Stomach (tissue), 9 donors: ENCODE data around the gene PCLO. TPM values are rescaled to one million over a fixed set of nuclear protein-coding genes. Genes with fewer than 3 reads are reported as not detected.

Source experiments
- DNase-seq, 2 donors: peaks; one replicate each; pipeline versions ENCODE4 v3.0.0 to v3.0.0-alpha.2; 2013 to 2019
- H3K27ac ChIP-seq, 5 donors: fragments of 200-600 bp in 4 of 5; sonication (generic) in 4 of 5; one replicate each; pipeline ENCODE4 v1.5.1; 2013 to 2019; ENCODE audit warnings: mild to moderate bottlenecking in 1 of 5, moderate library complexity in 1 of 5
- H3K27me3 ChIP-seq, 3 donors: fragments of 200-600 bp; sonication (generic); one replicate each; pipeline ENCODE4 v1.5.1; 2017 to 2019; ENCODE audit warnings: mixed run types in 1 of 3
- H3K36me3 ChIP-seq, 4 donors: fragments of 200-600 bp; sonication (generic); 1 replicate in 3 of 4; 2 replicates in 1 of 4; pipeline ENCODE4 v1.5.1; 2016 to 2019
- H3K4me1 ChIP-seq, 4 donors: fragments of 200-600 bp; sonication (generic); one replicate each; pipeline ENCODE4 v1.5.1; 2016 to 2019
- H3K4me3 ChIP-seq, 4 donors: fragments of 200-600 bp; sonication (generic) in 3 of 4; one replicate each; pipeline ENCODE4 v1.5.1; 2016 to 2019; ENCODE audit warnings: mild to moderate bottlenecking in 1 of 4
- H3K9me3 ChIP-seq, 4 donors: fragments of 200-600 bp; sonication (generic); one replicate each; pipeline ENCODE4 v1.5.1; 2016 to 2019
- EP300 ChIP-seq: sonication (generic); formaldehyde crosslinking; IDR thresholded peaks from one replicate; pipeline ENCODE4 v1.6.1; 2017; ENCODE audit warnings: antibody characterized with exemption
- POLR2A ChIP-seq, 4 donors: fragments of 450-650 bp; IDR thresholded peaks; one replicate each; pipeline ENCODE4 v1.6.1; 2016; ENCODE audit warnings: antibody characterized with exemption in 4 of 4, control low read depth in 2 of 4, mild to moderate bottlenecking in 1 of 4, moderate library complexity in 1 of 4
- POLR2AphosphoS5 ChIP-seq, 3 donors: sonication (generic); formaldehyde crosslinking; IDR thresholded peaks; one replicate each; pipeline ENCODE4 v1.6.1; 2016; ENCODE audit warnings: antibody characterized with exemption in 3 of 3
- WGBS, 5 donors: extraction: QIAGEN DNeasy Blood & Tissue Kit in 3 of 5; methylation state at CpG; one replicate each; pipeline versions ENCODE4 v1.1.5 to v1.1.7; 2013 to 2018; 5-methylcytosine and 5-hydroxymethylcytosine counted together
- intact Hi-C: fragments of 100-400 bp; cut with DNase I; formaldehyde crosslinking; loops from one replicate; pipeline ENCODE4 v1.15.1; 2023; ENCODE audit warnings: low total_unique reads
- polyA plus RNA-seq, 3 donors: library from polyadenylated mRNA; stranded (reverse); fragments of 200-250 nt; gene quantifications; one replicate each; pipeline ENCODE4 v1.2.3, GENCODE V29; 2013
- total RNA-seq, 5 donors: library from RNA; depleted of rRNA; stranded (reverse); fragments of >200 nt; gene quantifications; one replicate each; pipeline versions ENCODE4 v1.1.0 to v1.2.3, GENCODE V29; 2014 to 2016
- TF ChIP-seq, protein P1 (sequence below), 7 experiments: fragments of 450-650 bp in 4 of 7; fragments of 200-600 bp in 3 of 7; sonication (generic) in 3 of 7; IDR thresholded peaks; one replicate each; pipeline ENCODE4 v1.5.1; 2016 to 2019; ENCODE audit warnings: antibody characterized with exemption in 7 of 7, control low read depth in 2 of 7, mild to moderate bottlenecking in 1 of 7
- donor health status: healthy with polysubstance abuse.
- donor health status: Bipolar disorder and iron deficiency.
- donor health status: healthy.

The PCLO gene
- total and polyA plus RNA-seq, 8 donors, result 0.31 to 8.1 (median 3.9) TPM

DNA sequence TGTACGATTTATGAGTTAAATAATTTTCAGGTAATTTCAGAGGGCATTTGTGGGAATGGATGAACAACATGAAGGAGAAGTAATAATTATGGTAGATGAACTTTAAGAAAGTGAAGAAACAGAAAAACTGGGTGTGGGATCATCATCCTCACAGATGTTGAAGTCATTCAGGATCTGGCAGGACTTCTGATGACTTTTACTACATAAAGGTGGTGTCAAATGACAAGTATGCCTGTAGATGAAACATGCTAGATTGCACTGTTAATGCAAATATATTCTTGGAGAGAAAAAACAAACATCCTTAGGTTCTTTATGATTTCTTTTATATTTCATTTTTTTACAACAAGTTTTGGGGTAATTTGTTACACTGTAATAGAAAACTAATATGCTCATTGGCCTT, 230.2 kb downstream of the PCLO start:
- intact Hi-C loops, result no loop called here
- Histone ChIP-seq H3K36me3 (no peaks in the 10 kb centered on the region), H3K9me3 (no peaks in the 10 kb centered on the region), H3K4me1 (no peaks in the 10 kb centered on the region), H3K4me3 (no peak overlapping the region), H3K27me3 (no peaks in the 10 kb centered on the region), H3K27ac (no peak overlapping the region)
- DNase-seq, result no peak
- WGBS, 5 donors, result 75 to 92% (median 90%) methylated on average over 1 of the region's 1 CpG
- TF ChIP-seq EP300, result no peak
- TF ChIP-seq, protein P1, sequence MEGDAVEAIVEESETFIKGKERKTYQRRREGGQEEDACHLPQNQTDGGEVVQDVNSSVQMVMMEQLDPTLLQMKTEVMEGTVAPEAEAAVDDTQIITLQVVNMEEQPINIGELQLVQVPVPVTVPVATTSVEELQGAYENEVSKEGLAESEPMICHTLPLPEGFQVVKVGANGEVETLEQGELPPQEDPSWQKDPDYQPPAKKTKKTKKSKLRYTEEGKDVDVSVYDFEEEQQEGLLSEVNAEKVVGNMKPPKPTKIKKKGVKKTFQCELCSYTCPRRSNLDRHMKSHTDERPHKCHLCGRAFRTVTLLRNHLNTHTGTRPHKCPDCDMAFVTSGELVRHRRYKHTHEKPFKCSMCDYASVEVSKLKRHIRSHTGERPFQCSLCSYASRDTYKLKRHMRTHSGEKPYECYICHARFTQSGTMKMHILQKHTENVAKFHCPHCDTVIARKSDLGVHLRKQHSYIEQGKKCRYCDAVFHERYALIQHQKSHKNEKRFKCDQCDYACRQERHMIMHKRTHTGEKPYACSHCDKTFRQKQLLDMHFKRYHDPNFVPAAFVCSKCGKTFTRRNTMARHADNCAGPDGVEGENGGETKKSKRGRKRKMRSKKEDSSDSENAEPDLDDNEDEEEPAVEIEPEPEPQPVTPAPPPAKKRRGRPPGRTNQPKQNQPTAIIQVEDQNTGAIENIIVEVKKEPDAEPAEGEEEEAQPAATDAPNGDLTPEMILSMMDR (IDR thresholded peaks at IDR 0.05), result no peak
- no peak for TF ChIP-seq POLR2AphosphoS5 (IDR thresholded peaks at IDR 0.05)
- no peak for TF ChIP-seq POLR2A (IDR thresholded peaks at IDR 0.05)

DNA sequence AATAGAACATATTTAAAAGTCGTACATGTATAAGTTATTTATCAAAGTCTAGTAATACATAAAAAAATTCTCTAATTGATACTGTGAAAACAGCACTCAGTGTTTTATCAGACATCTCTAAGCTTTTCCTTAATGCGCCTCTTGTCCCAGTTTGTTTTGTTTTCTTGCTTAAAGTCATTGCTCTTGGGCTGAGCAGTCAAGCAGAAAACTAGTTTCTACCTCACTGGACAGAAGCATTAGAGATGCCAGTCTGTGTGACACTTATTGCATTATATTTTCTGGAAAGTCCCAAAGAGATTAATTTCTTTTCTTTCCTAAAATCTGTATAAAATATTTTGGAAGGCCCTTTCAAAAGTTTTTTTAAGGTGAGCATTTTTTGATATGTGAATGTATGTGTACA, 236.2 kb downstream of the PCLO start:
- 87 to 93% (median 92%) methylated on average over 2 of the region's 2 CpGs for WGBS, 5 donors
- no peak overlapping the region for H3K27ac ChIP-seq
- H3K36me3 ChIP-seq, result no peaks in the 10 kb centered on the region
- H3K27me3 ChIP-seq, result no peaks in the 10 kb centered on the region
- no peak overlapping the region for H3K4me3 ChIP-seq
- intact Hi-C loops, result no loop called here
- no peaks in the 10 kb centered on the region for H3K4me1 ChIP-seq
- TF ChIP-seq POLR2AphosphoS5 (IDR thresholded peaks at IDR 0.05), result no peak
- TF ChIP-seq, protein P1 (IDR thresholded peaks at IDR 0.05), result no peak
- TF ChIP-seq POLR2A (IDR thresholded peaks at IDR 0.05), result no peak
- TF ChIP-seq EP300, result no peak
- H3K9me3 ChIP-seq, result no peaks in the 10 kb centered on the region
- DNase-seq, result peak in 1 of 2 donors; percentile 11

DNA sequence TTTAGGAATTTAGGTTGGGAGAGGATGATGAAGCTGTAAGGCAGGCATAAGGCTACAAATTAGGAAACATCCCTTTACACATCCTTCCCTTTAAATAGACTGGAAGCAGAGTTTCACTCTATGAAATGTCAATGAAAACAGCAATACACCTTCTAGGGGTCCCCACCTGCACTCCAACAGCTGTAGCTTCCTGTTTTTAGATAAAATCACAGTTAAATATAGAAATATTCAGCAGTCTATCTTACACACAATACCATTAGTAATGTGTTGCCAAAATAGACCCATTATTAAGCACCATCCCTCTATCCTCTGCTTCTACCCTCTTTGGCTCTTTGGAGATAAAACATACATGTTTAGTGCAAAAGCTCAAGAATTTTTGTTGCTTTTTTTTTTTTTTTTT, 237.4 kb downstream of the PCLO start:
- intact Hi-C loops, result no loop called here
- Histone ChIP-seq H3K36me3 (no peaks in the 10 kb centered on the region), H3K27ac (no peak overlapping the region), H3K9me3 (no peaks in the 10 kb centered on the region), H3K4me1 (no peaks in the 10 kb centered on the region), H3K4me3 (no peak overlapping the region), H3K27me3 (no peaks in the 10 kb centered on the region)
- TF ChIP-seq POLR2AphosphoS5 (IDR thresholded peaks at IDR 0.05), result no peak
- TF ChIP-seq, protein P1 (IDR thresholded peaks at IDR 0.05), result no peak
- no peak for TF ChIP-seq EP300
- TF ChIP-seq POLR2A (IDR thresholded peaks at IDR 0.05), result no peak
- DNase-seq, result no peak

DNA sequence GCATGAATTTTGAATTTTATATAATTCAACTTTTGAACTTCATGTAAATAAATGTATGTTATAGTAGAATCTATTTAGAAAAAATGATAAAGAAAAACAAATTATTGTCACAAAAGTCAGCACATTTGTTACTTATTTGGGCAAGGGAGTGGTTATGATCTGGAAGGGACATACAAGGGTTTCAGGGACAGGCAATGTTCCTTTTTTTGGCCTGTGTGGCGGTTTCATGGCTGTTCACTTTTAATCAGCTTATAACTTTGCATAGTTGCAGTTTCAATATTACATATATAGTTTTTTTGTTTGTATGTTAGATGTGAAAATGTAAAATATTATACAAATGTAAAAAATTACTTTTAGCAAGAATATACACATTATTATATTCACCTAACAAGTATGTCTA, 256.2 kb downstream of the PCLO start:
- WGBS, 5 donors, result 59 to 95% (median 92%) methylated on average over 1 of the region's 1 CpG
- no peak overlapping the region for H3K4me3 ChIP-seq
- H3K27ac ChIP-seq, result no peak overlapping the region
- H3K4me1 ChIP-seq, result no peaks in the 10 kb centered on the region
- no peaks in the 10 kb centered on the region for H3K36me3 ChIP-seq
- intact Hi-C loops, result no loop called here
- no peak for DNase-seq
- TF ChIP-seq EP300 (no peak), POLR2AphosphoS5 (IDR thresholded peaks at IDR 0.05) (no peak), POLR2A (IDR thresholded peaks at IDR 0.05) (no peak)
- TF ChIP-seq, protein P1 (IDR thresholded peaks at IDR 0.05), result no peak
- H3K9me3 ChIP-seq, result no peaks in the 10 kb centered on the region
- H3K27me3 ChIP-seq, result no peaks in the 10 kb centered on the region
